Dedifferentiated amniotic fluid mesenchymal stem cell (primary cell): ENCODE results near the gene NUDT16.
"Not testable (repeated sequence)": the region's sequence is repeated elsewhere in the genome, so short reads cannot be mapped to it uniquely, and the experiment has no call there.

Experiments used
- DNase-seq: peaks from one replicate; pipeline ENCODE4 v3.0.0-alpha.2; 2016; ENCODE audit errors: extremely low spot score

The NUDT16 gene

DNA sequence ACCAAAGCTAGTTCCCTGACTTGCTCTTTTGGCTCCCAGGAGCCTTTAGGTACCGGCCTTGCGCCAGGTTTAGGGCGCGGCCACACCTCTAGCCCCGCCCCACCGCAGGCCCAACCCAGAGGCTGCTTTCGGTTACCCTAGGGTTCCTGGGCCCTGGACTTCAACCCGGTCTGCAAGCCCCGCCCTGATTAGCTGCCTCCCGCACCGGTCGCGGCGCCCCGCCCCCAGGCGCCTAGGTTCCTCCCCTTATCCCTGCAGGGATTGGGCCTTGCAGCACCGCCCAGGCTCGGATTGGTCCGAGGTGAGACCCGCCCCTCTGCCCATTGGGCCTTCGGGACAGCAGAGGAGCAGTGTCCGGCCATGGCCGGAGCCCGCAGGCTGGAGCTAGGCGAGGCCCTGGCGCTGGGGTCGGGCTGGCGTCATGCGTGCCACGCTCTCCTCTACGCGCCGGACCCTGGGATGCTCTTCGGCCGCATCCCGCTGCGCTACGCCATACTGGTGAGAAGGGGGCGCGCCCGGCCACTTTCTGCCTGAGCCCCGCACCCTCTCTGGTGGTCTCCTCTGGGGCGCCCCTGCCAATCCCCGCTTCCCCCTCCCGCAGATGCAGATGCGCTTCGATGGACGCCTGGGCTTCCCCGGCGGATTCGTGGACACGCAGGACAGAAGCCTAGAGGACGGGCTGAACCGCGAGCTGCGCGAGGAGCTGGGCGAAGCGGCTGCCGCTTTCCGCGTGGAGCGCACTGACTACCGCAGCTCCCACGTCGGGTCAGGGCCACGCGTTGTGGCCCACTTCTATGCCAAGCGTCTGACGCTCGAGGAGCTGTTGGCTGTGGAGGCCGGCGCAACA lies at the start of gene NUDT16:
TSS of gene NUDT16 (plus strand) at position 330 of the 847 bp plus-strand sequence. CDS start at position 361, 31 bp downstream.
- peak; percentile 99 for DNase-seq

DNA sequence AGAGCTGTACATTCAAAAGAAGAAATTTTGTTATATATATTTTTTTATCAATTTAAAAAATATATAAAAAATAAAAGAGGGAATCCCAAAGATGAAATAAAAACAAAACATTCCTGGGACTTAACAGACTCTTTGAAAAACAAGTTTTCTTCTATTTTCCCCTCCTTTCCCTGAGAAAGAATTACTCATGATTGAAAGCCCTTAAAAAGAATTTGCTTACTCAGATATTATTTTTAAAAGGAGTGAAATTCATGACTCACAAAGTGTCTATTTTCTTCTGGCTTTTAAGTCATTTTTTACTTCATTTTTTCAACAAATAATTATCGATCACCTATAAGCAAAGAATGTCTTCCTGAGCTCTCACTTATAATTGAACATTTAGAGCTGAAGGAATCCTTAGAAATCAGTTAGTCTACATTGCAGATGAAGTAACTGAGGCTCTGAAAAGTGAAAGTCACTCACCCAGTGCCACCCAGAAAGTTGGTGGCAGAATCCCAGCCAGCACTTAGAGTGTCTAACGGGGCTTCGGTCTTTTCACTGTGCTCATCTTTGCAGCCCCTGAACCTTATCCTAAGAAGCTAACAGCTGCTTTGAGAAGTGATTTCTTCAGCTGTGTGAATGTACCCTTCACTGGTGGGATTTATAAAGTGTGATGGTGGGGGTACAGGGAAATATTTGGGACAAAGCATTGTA lies 42.5 kb upstream of the NUDT16 start:
- DNase-seq, result no peak

DNA sequence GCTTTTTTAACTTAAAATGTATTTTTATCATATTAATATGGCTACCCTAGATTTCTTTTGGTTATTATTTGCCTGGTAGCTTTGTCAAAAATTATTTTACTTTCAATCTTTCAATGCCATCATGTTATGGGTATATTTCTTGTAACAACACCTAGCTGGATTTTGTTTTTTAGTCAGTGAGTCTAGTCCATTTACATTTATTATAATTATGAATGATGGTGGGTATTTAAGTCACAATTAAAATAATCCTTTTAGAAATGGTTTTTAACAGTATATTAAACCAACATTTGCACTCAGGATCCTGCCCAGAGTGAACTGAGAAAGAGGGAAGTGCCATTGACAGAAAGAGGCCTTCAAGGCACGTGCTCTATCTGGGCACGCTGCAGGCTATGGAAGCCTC lies 39.8 kb upstream of the NUDT16 start:
- DNase-seq, result no peak

DNA sequence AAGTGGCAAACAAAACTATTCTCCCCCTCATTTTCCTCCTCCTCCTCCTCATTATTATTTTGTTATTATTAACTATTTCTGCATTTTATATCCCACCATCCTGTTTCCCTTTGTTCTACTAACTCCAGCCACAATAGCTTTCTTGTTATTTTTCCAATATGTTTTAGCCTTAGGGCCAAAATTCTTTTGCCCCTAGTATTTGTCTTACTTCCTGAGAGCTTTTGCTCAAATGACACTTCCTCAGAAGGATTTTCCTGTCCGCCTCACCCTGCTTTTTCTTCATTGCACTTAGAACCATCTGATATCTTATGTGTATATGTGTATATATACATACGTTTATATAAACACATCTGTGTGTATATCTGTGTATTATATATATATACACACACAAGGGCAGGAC lies 32.7 kb upstream of the NUDT16 start:
- DNase-seq, result no peak

DNA sequence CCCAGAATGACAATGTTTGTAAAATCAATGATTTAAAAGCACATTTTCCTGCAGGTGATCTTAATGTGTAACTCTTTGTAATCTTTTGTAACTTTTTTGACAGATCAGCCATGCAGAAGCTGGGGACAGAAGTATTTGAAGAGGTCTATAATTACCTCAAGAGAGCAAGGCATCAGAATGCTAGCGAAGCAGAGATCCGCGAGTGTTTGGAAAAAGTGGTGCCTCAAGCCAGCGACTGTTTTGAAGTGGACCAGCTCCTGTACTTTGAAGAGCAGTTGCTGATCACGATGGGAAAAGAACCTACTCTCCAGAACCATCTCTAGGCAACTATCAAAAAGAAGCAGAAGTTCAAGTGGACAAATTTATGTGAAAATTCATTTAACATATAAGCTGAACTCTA lies 32.1 kb upstream of the NUDT16 start:
- DNase-seq, result no peak

DNA sequence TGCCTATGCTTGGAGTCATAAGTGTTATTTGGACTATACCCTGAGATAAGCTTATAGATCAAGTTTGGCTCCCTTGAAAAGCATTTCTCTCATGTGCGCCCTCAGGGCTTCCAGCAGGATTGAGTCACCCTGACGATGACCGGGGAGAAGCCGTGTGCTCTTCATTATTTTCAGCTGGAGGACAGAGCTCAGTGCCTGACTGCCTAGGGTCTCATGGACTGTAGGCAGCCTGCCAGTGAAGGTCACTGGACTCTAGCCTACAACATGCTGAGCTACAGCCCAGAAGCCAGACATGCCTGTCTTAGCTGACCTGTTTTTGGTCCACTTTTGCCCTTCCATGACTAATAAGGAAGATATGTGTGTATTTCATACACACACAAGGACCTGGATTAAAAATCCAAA lies 31.6 kb upstream of the NUDT16 start:
- peak; percentile 74 for DNase-seq

DNA sequence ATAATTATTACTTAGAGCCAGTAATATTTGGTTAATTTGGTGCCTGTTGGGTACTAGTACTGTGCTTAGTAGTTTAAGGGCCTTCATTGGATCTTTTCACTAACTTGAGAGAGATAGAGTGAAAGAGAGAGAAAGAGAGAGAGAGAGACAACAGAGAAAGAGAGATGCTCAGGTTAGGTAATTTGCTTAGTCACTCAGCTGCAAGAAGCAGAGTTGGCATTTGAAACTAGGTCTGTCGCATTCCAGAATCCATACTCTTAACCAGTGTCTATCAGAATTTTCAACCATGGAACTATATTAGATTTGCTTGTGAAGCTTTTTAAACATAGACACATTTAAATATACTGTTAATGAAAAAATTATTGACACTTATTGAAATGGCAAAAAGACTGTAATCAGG lies 31.1 kb upstream of the NUDT16 start:
- DNase-seq, result no peak

DNA sequence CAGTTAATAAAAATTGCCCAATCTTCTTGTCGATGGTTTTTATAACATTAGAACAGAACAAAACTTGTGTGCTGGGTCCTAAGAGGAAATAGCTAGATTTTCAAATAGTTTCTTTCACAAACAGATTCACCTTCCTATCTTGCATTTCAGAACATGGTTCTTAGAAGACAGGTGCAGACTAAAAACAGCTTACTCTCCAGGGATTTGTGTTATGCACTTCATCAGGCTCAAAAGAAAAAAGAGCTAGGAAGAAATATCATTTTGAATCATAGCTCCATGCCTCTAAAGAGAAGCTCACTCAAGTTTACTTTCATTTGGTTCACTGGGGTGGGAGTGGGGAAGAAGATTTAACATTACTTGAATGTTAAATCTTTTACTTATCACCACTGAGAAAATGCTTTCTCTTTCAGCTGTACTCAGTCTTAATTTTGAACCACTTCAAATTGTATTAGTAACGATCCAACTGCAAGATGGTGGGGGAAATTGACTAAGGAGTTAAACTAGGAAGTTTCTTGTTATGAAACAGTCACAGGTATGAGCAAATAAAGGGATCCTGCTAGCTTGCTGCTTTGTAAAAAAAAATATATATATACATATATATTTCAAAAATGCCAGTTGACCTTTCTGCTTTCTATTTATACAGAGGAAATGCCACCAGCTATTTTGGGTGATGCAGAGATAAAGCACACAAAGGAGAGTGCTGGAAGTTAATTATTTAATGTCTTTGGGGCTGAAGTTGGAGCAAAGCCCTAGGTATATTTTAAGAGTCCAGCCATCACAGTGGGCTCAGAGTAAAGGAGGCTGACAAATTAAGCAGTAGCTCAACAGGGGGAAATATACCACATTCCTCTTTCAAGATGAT lies 28.3 kb upstream of the NUDT16 start:
- no peak for DNase-seq

DNA sequence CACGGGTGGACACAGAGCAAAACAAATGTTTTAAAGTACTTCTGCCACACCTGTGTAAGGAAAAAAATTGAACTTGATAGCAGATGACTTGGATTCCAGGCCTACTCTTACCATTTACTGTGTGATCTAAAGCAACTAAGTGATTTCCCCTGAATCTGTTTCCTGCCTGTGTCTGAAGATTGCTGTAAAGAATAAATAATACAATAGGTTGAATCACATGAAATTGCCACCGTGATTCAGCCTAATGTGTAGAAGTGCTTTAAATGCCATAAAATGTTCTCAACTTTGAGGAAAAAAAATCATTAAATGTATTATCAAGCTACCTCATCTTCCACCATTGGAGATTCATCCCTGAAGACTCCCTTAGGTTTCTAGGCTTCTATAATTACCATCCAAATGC lies 27.6 kb upstream of the NUDT16 start:
- DNase-seq, result no peak

DNA sequence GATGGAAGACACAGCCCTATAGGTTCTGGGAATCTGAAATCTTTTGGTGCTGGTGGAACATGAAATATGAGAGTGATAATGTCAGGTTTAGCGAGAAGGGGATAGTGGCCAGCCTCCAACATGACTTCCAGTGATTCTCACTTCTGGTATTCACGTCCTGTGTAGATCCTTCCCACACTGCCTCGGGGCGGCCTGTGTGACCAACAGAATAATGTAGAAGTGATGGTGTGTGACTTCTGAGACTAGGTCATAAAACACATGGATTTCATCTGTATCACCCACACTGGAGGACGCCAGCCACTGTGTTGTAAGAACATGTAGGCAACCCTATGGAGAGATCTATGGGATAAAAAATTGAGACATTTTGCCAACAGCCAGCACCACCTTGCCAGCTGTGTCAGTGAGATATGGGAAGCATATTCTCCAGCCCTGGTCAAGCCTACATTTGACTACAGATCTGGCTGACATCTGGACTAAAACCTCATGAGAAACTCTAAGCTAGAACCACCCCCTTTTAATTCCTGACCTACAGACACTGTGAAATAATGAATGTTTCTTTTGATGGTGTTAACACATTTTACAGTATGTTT lies 25.5 kb upstream of the NUDT16 start:
- DNase-seq, result no peak

DNA sequence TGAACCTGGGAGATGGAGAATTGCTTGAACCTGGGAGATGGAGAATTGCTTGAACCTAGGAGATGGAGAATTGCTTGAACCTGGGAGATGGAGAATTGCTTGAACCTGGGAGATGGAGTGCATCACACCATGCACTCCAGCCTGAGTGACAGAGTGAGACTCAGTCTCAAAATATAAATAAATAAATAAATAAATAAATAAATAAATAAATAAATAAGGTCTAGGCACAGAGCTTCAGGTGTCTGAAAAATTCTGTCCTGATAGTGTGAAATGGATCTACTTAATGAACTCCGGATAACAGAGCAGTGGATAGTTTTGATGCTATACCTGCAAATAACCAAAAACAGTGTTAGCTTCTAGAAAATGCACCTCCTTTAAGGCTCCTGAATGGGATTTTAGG lies 24.3 kb upstream of the NUDT16 start:
- no peak for DNase-seq

DNA sequence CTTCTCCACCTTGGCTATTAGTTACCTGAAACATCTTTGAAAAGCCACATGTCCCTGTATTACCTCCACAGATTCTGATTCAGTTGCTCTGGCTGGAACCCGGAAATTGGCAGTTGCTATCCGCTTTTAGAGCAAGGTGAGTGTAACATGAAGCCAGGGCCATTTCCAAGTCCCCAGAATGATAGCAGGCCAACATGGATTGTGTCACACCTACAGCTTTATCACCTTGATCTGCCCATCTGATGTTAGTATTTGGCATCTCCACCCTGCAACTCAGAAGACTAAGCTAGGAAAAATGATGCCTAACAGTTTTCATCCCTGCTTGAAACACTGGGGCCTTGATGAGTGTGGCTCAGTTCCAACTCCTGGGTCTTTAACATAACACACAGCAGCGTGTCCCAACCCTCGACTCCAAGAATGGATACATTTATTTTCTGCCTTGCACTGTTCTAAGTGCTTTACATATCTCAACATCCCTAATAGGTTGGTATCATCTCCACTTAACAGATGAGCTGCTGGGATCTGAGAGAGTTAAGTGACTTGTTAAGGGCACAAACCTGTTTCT lies 21.3 kb upstream of the NUDT16 start:
- no peak for DNase-seq

DNA sequence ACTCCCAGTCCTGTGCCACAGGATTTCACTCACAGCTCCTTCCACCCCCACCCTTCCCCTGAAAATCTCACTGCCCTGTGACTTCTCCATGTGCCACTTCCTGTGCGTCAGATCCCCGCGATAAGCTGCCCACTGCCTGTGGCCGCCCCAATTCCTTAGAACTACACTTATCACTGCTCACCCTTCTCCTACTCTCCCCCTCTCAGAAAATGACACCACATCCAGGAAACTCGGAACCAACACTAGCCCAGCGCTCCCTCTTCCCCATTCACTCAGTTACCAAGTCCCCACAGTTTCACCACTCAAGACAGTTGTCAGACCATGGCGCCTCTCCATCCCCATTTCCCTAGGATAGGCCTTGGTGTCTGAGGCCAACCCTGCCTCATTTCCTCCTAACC lies 20.5 kb upstream of the NUDT16 start:
- DNase-seq, result not testable (repeated sequence)

DNA sequence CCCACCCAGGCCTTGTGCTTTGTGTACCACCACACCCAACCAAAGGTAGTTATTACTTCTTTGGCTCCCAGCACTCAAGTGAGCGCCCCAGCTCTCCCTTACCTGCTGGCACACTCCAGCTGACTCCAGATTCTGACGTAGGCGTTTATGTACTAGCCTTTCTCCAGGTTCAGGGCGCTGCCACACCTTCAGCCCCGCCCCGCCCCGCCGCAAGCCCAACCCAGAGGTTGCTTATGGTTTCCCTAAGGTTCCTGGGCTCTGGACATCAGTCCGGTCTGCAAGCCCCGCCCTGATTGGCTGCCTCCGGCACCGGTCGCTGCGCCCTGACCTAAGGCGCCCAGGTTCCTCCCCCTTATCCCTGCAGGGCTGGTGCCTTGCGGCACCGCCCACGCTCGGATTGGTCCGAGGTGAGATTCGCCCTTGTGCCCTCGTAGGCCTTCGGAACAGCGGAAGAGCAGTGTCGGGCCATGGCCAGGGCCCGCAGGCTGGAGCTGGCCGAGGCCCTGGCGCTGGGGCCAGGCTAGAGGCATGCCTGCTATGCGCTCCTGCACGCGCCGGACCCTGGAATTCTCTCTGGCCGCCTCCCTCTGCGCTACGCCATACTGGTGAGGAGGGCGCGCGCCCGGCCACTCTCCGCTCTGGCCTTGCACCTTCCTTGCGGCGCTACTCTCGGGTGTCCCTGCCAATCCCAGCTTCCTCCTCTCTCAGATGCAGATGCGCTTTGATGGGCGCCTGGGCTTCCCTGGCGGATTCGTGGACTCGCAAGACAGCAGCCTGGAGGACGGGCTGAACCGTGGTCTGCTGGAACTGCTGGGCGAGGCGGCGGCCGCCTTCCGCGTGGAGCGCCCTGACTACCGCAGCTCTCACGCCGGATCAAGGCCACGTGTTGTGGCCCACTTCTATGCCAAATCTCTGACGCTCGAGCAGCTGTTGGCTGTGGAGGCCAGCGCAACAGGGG lies 19.8 kb upstream of the NUDT16 start:
- no peak for DNase-seq

DNA sequence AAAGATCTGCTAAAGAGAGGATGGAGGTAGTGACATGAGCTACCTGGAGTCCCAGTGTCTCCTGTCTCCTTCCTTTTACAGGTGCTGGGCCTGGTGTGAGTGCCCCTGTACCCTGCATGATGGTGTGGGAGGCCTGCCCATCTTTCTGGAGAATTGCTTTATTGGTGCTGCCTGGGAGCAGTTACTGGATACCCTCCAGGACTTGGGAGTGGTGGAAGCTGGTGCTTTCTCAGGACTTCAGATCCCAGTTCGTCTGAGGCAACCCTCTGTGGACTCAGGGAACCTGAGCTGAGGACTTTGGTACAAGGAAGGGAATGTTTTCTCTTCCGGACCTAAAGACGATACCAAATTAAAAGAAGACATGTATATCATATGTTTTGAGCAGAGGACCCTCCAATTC lies 18.3 kb upstream of the NUDT16 start:
- DNase-seq, result no peak

DNA sequence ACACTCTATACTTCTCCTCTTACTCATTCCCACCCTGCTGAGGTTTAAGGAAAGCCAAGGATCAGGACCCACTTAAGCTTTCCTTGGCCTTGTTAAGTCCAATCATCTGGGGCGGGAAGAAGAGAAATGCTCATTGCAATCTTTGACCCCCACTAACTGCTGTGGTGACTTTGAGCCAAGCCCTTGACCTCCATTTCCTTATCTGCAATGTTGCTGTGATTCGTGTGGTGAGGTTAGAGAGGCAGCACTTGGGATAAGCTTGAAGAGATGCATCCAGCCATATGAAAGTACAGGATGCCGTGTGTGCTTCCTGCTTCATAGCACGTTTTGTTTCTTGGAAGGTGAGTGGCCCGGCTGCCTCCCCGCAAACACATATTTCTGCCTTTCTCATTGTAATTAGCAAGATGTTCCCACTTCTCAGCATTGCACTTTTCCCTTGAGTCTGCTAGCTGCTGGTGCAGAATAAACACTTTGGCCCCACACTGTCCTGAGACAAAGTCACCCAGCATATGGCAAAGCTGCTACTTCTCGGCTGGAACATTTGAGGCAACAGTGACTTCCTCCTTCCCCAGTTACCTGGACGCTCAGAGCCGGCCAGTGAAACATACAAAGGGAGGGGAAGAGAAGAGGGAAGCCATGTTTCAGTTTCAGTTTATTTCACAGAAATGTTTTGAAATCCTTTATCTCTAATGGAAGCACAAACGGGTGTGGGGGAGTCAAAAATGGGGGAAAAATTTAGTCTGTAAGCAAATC lies 10.5 kb upstream of the NUDT16 start:
- no peak for DNase-seq

DNA sequence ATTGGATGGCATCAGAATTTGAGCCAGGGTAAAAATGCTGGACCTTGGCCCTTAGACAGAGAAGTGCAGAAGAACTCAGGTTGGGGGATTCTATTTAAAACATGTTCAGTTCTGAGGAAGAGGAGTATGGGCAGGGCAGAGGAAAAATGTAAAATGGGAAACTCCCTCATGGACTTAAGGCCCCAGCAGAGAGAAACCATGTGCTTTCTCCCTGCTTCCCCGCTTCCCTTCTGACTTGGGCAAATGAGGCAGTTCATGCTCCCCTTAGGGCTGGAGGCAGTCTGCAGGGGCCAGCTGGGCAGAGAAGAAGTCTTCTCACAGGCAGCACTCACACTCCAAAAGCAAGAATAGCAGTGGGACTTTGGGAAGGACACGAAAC lies 9.9 kb upstream of the NUDT16 start:
- no peak for DNase-seq

DNA sequence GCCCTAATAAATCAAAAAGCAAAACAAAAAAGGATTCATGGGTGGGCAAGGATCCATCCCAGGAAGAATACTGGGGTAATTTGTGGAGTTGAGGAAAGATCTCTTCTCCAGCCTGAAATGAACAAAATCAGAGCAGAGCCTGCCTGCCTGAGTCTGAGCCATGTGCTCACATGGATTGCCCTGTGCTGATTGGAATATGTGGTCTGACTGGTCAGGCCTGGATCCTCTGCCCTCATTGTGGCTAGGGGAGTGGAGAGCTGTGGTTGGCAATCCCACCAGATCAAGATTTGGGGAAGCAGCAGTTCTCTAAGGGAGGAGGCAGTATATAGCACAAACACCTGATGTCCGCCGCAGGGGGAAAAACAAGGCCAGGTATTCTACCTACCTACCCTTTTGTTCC lies 6.8 kb upstream of the NUDT16 start:
- DNase-seq, result no peak

DNA sequence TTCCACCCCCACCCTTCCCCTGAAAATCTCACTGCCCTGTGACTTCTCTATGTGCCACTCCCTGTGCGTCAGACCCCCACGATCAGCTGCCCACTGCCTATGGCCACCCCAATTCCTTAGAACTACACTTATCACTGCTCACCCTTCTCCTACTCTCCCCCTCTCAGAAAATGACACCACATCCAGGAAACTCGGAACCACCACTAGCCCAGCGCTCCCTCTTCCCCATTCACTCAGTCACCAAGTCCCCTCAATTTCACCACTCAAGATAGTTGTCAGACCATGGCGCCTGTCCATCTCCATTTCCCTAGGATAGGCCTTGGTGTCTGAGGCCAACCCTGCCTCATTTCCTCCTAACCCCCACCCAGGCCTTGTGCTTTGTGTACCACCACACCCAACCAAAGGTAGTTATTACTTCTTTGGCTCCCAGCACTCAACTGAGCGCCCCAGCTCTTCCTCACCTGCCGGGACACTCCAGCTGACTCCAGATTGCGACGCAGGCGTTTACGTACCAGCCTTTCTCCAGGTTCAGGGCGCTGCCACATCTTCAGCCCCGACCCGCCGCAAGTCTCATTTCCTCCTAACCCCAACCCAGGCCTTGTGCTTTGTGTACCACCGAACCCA lies 641 bp upstream of the NUDT16 start:
- DNase-seq, result not testable (repeated sequence)
